HEK293 (cell line): ENCODE data around the gene HS3ST5.

Source experiments
- CTCF ChIP-seq: fragments of 450-650 bp; formaldehyde crosslinking; IDR thresholded peaks from 2 replicates; pipeline ENCODE4 v1.5.1; 2016; ENCODE audit warnings: missing biosample characterization, missing genetic modification characterization
- GFI1B ChIP-seq: fragments of 450-650 bp; formaldehyde crosslinking; IDR thresholded peaks from 2 replicates; pipeline ENCODE4 v1.5.1; 2016; ENCODE audit warnings: missing biosample characterization, missing genetic modification characterization
- GLIS1 ChIP-seq: fragments of 450-650 bp; formaldehyde crosslinking; IDR thresholded peaks from 2 replicates; pipeline ENCODE4 v1.5.1; 2016; ENCODE audit warnings: missing biosample characterization, missing genetic modification characterization
- HOXA7 ChIP-seq: sonication (generic); formaldehyde crosslinking; IDR thresholded peaks from 2 replicates; pipeline ENCODE4 v1.8.1; 2022; ENCODE audit warnings: missing genetic modification reagents, borderline replicate concordance
- KLF16 ChIP-seq: fragments of 450-650 bp; formaldehyde crosslinking; IDR thresholded peaks from 2 replicates; pipeline ENCODE4 v1.5.1; 2017; ENCODE audit warnings: missing biosample characterization, missing genetic modification characterization
- REST ChIP-seq: fragments of 450-650 bp; formaldehyde crosslinking; IDR thresholded peaks from 2 replicates; pipeline ENCODE4 v1.5.1; 2016; ENCODE audit warnings: missing biosample characterization, missing genetic modification characterization
- TCF7L2 ChIP-seq: IDR thresholded peaks from 2 replicates; pipeline ENCODE4 v1.6.1; 2011; ENCODE audit warnings: low read depth, mild to moderate bottlenecking, inconsistent platforms, low read length, moderate library complexity, borderline replicate concordance
- ZBTB21 ChIP-seq: fragments of 450-650 bp; formaldehyde crosslinking; IDR thresholded peaks from 2 replicates; pipeline ENCODE4 v1.5.1; 2017; ENCODE audit warnings: missing biosample characterization, missing genetic modification characterization
- ZBTB26 ChIP-seq: fragments of 450-650 bp; formaldehyde crosslinking; optimal IDR thresholded peaks from 2 replicates; pipeline ENCODE3; 2016; ENCODE audit warnings: missing biosample characterization, mild to moderate bottlenecking, missing genetic modification characterization
- ZNF280C ChIP-seq: fragments of 450-650 bp; formaldehyde crosslinking; IDR thresholded peaks from 2 replicates; pipeline ENCODE4 v1.5.1; 2016; ENCODE audit warnings: missing biosample characterization, missing genetic modification characterization
- ZNF776 ChIP-seq: fragments of 450-650 bp; formaldehyde crosslinking; IDR thresholded peaks from 2 replicates; pipeline ENCODE4 v1.5.0; 2017; ENCODE audit warnings: missing biosample characterization, missing genetic modification characterization, borderline replicate concordance

GRCh38 chr6:114154812-114155211 lies 188.0 kb downstream of the HS3ST5 start:
- TF ChIP-seq KLF16 (tag by site-specific recombination) (no peak), ZBTB21 (no peak), ZBTB26 (tag by site-specific recombination) (no peak), CTCF (no peak), REST (tag by site-specific recombination) (no peak), HOXA7 (CRISPR knock-in tag) (no peak), GFI1B (tag by site-specific recombination) (no peak), ZNF776 (tag by site-specific recombination) (no peak), GLIS1 (tag by site-specific recombination) (no peak), TCF7L2 (no peak), ZNF280C (tag by site-specific recombination) (no peak)
